GM21423 (cell line): ENCODE measurements around the gene TRIB2.

Experiments used
- ATAC-seq: cut with Tn5 transposase; IDR thresholded peaks from one replicate; pipeline ENCODE4 v1.9.1; 2021; ENCODE audit warnings: mild to moderate bottlenecking, moderate library complexity; ENCODE audit not compliant: unreplicated experiment

Gene TRIB2

GRCh38 chr2:12719400-12720277, 2.9 kb downstream of the TRIB2 start:
- ATAC-seq: no peak

- no peak for ATAC-seq
Observed at GRCh38 chr2:12720278-12720620, 3.5 kb downstream of the TRIB2 start.

GRCh38 chr2:12720754-12721378, 4.1 kb downstream of the TRIB2 start:
- no peak for ATAC-seq

GRCh38 chr2:12721566-12722446, 5.1 kb downstream of the TRIB2 start:
- ATAC-seq: no peak

GRCh38 chr2:12722447-12723316, 5.9 kb downstream of the TRIB2 start:
- no peak for ATAC-seq

GRCh38 chr2:12723736-12724463, 7.2 kb downstream of the TRIB2 start:
- no peak for ATAC-seq

- ATAC-seq: no peak
Observed at GRCh38 chr2:12725233-12726187, 8.8 kb downstream of the TRIB2 start.

- ATAC-seq: no peak
Observed at GRCh38 chr2:12726271-12726670, 9.5 kb downstream of the TRIB2 start.

GRCh38 chr2:12727065-12727464, 10.3 kb downstream of the TRIB2 start:
- ATAC-seq: no peak

- ATAC-seq: no peak
Observed at GRCh38 chr2:12727641-12728040, 10.9 kb downstream of the TRIB2 start.

- peak; percentile 89 for ATAC-seq
Observed at GRCh38 chr2:12728221-12728777, 11.6 kb downstream of the TRIB2 start.

GRCh38 chr2:12730265-12730664, 13.5 kb downstream of the TRIB2 start:
- no peak for ATAC-seq

GRCh38 chr2:12731701-12732280, 15.1 kb downstream of the TRIB2 start:
- no peak for ATAC-seq

- ATAC-seq: no peak
Observed at GRCh38 chr2:12732651-12733050, 15.9 kb downstream of the TRIB2 start.

GRCh38 chr2:12733846-12734245, 17.1 kb downstream of the TRIB2 start:
- no peak for ATAC-seq

GRCh38 chr2:12734914-12735654, 18.3 kb downstream of the TRIB2 start:
- no peak for ATAC-seq

GRCh38 chr2:12737297-12737696, 20.6 kb downstream of the TRIB2 start:
- no peak for ATAC-seq
